ENCODE data around the gene CXorf58. TPM values are rescaled to one million over a fixed set of nuclear protein-coding genes. Genes with fewer than 3 reads are reported as not detected.
"Not testable (repeated sequence)": the region's sequence is repeated elsewhere in the genome, so short reads cannot be mapped to it uniquely, and the experiment has no call there.

Gene CXorf58
- total and polyA plus RNA-seq, 4 donors: 0.05 to 0.17 TPM; not detected in 2

DNA sequence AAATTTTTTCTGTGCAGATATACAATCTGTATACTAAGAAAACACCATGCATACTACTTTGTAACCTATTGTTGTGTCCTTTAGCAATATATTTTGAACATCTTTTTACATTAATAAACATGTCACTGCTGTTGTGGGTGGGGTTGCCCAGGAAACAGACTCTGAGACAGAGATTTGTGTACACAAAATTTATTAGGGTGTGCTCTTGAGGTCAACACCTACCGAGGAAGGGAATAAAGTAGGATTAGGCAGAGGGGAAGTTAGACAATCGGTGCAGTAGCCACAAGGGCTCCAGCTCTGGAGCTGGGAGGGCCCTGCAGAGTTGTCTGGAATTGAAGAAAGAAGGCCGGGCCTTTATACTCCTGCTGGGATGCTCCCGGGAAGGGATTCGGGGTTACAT is 56.4 kb downstream of the CXorf58 start:
- 83% methylated on average over 5 of the region's 5 CpGs for WGBS
- no peak overlapping the region for H3K9ac ChIP-seq (ENCODE audit: low read depth in 1 of 2, low read length in 2 of 2)
- DNase-seq (ENCODE audit: low spot score): no peak
- H3K27ac ChIP-seq (ENCODE audit: low read depth in 1 of 2, low read length in 2 of 2): no peak overlapping the region
- H3K4me3 ChIP-seq (ENCODE audit: low read depth in 1 of 3, low read length in 3 of 3): no peak overlapping the region
- H3K9me3 ChIP-seq (ENCODE audit: control insufficient read depth in 4 of 4, low read length in 3 of 4): no peaks in the 10 kb centered on the region
- TF ChIP-seq SP1 (IDR thresholded peaks at IDR 0.05): no peak
- TF ChIP-seq GABPA (IDR thresholded peaks at IDR 0.05 in 1 of 2, conservative IDR thresholded peaks at IDR 0.05 in 1 of 2): no peak
- TF ChIP-seq RAD21 (IDR thresholded peaks at IDR 0.05): no peak
- TF ChIP-seq HNF4G (IDR thresholded peaks at IDR 0.05): no peak
- no peak for TF ChIP-seq EGR1 (IDR thresholded peaks at IDR 0.05; ENCODE audit: low read depth in 2 of 2)
- no peak for TF ChIP-seq NR2F2 (IDR thresholded peaks at IDR 0.05)
- TF ChIP-seq HNF4A (conservative IDR thresholded peaks at IDR 0.05): no peak
- no peak for TF ChIP-seq TAF1 (conservative IDR thresholded peaks at IDR 0.05)
- TF ChIP-seq, protein P1, sequence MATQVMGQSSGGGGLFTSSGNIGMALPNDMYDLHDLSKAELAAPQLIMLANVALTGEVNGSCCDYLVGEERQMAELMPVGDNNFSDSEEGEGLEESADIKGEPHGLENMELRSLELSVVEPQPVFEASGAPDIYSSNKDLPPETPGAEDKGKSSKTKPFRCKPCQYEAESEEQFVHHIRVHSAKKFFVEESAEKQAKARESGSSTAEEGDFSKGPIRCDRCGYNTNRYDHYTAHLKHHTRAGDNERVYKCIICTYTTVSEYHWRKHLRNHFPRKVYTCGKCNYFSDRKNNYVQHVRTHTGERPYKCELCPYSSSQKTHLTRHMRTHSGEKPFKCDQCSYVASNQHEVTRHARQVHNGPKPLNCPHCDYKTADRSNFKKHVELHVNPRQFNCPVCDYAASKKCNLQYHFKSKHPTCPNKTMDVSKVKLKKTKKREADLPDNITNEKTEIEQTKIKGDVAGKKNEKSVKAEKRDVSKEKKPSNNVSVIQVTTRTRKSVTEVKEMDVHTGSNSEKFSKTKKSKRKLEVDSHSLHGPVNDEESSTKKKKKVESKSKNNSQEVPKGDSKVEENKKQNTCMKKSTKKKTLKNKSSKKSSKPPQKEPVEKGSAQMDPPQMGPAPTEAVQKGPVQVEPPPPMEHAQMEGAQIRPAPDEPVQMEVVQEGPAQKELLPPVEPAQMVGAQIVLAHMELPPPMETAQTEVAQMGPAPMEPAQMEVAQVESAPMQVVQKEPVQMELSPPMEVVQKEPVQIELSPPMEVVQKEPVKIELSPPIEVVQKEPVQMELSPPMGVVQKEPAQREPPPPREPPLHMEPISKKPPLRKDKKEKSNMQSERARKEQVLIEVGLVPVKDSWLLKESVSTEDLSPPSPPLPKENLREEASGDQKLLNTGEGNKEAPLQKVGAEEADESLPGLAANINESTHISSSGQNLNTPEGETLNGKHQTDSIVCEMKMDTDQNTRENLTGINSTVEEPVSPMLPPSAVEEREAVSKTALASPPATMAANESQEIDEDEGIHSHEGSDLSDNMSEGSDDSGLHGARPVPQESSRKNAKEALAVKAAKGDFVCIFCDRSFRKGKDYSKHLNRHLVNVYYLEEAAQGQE (IDR thresholded peaks at IDR 0.05): no peak
- TF ChIP-seq, protein P2, sequence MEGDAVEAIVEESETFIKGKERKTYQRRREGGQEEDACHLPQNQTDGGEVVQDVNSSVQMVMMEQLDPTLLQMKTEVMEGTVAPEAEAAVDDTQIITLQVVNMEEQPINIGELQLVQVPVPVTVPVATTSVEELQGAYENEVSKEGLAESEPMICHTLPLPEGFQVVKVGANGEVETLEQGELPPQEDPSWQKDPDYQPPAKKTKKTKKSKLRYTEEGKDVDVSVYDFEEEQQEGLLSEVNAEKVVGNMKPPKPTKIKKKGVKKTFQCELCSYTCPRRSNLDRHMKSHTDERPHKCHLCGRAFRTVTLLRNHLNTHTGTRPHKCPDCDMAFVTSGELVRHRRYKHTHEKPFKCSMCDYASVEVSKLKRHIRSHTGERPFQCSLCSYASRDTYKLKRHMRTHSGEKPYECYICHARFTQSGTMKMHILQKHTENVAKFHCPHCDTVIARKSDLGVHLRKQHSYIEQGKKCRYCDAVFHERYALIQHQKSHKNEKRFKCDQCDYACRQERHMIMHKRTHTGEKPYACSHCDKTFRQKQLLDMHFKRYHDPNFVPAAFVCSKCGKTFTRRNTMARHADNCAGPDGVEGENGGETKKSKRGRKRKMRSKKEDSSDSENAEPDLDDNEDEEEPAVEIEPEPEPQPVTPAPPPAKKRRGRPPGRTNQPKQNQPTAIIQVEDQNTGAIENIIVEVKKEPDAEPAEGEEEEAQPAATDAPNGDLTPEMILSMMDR (IDR thresholded peaks at IDR 0.05; ENCODE audit: low read depth, low read length, missing input control): no peak
- no peak for TF ChIP-seq FOXA1 (IDR thresholded peaks at IDR 0.05)
- no peak for TF ChIP-seq JUND (IDR thresholded peaks at IDR 0.05)
- no peak for TF ChIP-seq ZBTB33 (IDR thresholded peaks at IDR 0.05)
- H3K27me3 ChIP-seq (ENCODE audit: control insufficient read depth in 4 of 4, insufficient read depth in 4 of 4, low read length in 3 of 4): no peaks in the 10 kb centered on the region
- no peaks in the 10 kb centered on the region for H3K4me1 ChIP-seq (ENCODE audit: control insufficient read depth in 4 of 4, insufficient read depth in 4 of 4, low read length in 3 of 4)
- no peaks in the 10 kb centered on the region for H3K36me3 ChIP-seq (ENCODE audit: control insufficient read depth in 4 of 4, insufficient read depth in 3 of 4, low read depth in 1 of 4, low read length in 3 of 4)

DNA sequence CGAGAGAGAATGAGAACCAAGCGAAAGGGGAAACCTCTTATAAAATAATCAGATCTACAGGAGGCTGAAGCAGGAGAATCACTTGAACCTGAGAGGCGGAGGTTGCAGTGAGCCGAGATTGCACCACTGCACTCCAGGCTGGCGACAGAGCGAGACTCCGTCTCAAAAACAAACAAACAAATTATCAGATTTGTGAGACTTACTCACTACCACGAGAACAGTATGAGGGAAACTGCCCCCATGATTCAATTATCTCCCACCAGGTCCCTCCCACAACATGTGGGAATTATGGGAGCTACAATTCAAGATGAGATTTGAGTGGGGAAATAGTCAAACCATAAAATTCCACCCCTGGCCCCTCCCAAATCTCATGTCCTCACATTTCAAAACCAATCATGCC is 57.8 kb downstream of the CXorf58 start:
- 87% methylated on average over 8 of the region's 8 CpGs for WGBS
- not testable (repeated sequence) for DNase-seq (ENCODE audit: low spot score); H3K27ac ChIP-seq (ENCODE audit: low read depth in 1 of 2, low read length in 2 of 2); H3K4me1 ChIP-seq (ENCODE audit: control insufficient read depth in 4 of 4, insufficient read depth in 4 of 4, low read length in 3 of 4); H3K9me3 ChIP-seq (ENCODE audit: control insufficient read depth in 4 of 4, low read length in 3 of 4); H3K4me3 ChIP-seq (ENCODE audit: low read depth in 1 of 3, low read length in 3 of 3); H3K9ac ChIP-seq (ENCODE audit: low read depth in 1 of 2, low read length in 2 of 2); H3K27me3 ChIP-seq (ENCODE audit: control insufficient read depth in 4 of 4, insufficient read depth in 4 of 4, low read length in 3 of 4); H3K36me3 ChIP-seq (ENCODE audit: control insufficient read depth in 4 of 4, insufficient read depth in 3 of 4, low read depth in 1 of 4, low read length in 3 of 4)
